Naive thymus-derived CD4-positive, alpha-beta T cell (primary cell): ENCODE results near the gene GNG13. TPM values are rescaled to one million over a fixed set of nuclear protein-coding genes. Genes with fewer than 3 reads are reported as not detected.
A peak's percentile ranks its signal among the peaks of the same experiment; 100 is the strongest.

Experiments
- ATAC-seq: fragments of 150-1000 bp; cut with Tn5 transposase; 2 replicates; pipeline ENCODE4 v1.10.0; 2021; ENCODE audit warnings: mild to moderate bottlenecking, moderate library complexity
- CTCF ChIA-PET: fragments of 350-600 bp; sonication (Branson Sonifier 250); formaldehyde crosslinking; loops from one replicate; lab custom pipeline; 2021; ENCODE audit warnings: antibody characterized with exemption; lab: Charles Lee
- POLR2A ChIA-PET: fragments of 350-600 bp; sonication (Branson Sonifier 250); formaldehyde crosslinking; loops from one replicate; lab custom pipeline; 2021; ENCODE audit warnings: antibody characterized with exemption, inconsistent platforms; lab: Charles Lee
- DNase-seq, 9 donors: peaks; one replicate each; pipeline versions ENCODE4 v3.0.0 to v3.0.0-alpha.2; 2020 to 2022; ENCODE audit warnings: mixed read lengths in 1 of 9
- H3K27ac ChIP-seq: one replicate; pipeline ENCODE4 v1.7.0; 2013; ENCODE audit warnings: mild to moderate bottlenecking, low read depth, low read length, moderate library complexity
- H3K27me3 ChIP-seq, 2 donors: one replicate each; pipeline ENCODE4 v1.7.0; 2013; ENCODE audit warnings: low read length in 2 of 2, mild to moderate bottlenecking in 2 of 2, moderate library complexity in 2 of 2; ENCODE audit not compliant: control insufficient read depth in 2 of 2, insufficient read depth in 2 of 2
- H3K36me3 ChIP-seq, 3 experiments: 1 replicate in 2 of 3; 2 replicates in 1 of 3; pipeline ENCODE4 v1.7.0; 2013; ENCODE audit warnings: low read length in 3 of 3, mild to moderate bottlenecking in 3 of 3, moderate library complexity in 1 of 3; ENCODE audit not compliant: insufficient read depth in 3 of 3, control insufficient read depth in 2 of 3
- H3K4me1 ChIP-seq, 2 donors: one replicate each; pipeline ENCODE4 v1.7.0; 2013; ENCODE audit warnings: low read length in 2 of 2, mild to moderate bottlenecking in 2 of 2, moderate library complexity in 1 of 2; ENCODE audit not compliant: control insufficient read depth in 2 of 2, insufficient read depth in 2 of 2
- H3K4me3 ChIP-seq: 2 replicates; pipeline ENCODE4 v1.7.0; 2013; ENCODE audit warnings: mild to moderate bottlenecking, low read length
- H3K9me3 ChIP-seq, 3 experiments: 1 replicate in 2 of 3; 2 replicates in 1 of 3; pipeline ENCODE4 v1.7.0; 2013; ENCODE audit warnings: low read length in 3 of 3; ENCODE audit not compliant: control insufficient read depth in 2 of 3
- H3K27ac Mint-ChIP-seq, 9 donors: one replicate each; pipeline ENCODE4 v1.8.0; 2020 to 2022; ENCODE audit warnings: mixed read lengths in 9 of 9, mild to moderate bottlenecking in 8 of 9, moderate library complexity in 5 of 9, inconsistent platforms in 2 of 9
- H3K27me3 Mint-ChIP-seq, 5 donors: one replicate each; pipeline ENCODE4 v1.8.0; 2021 to 2022; ENCODE audit warnings: mixed read lengths in 5 of 5, mild to moderate bottlenecking in 1 of 5
- H3K36me3 Mint-ChIP-seq, 5 donors: one replicate each; pipeline ENCODE4 v1.8.0; 2020 to 2022; ENCODE audit warnings: mixed read lengths in 5 of 5, mild to moderate bottlenecking in 3 of 5, inconsistent platforms in 1 of 5
- H3K4me1 Mint-ChIP-seq, 7 donors: one replicate each; pipeline ENCODE4 v1.8.0; 2020 to 2022; ENCODE audit warnings: mixed read lengths in 7 of 7, mild to moderate bottlenecking in 3 of 7, inconsistent platforms in 1 of 7
- H3K4me3 Mint-ChIP-seq, 10 donors: one replicate each; pipeline ENCODE4 v1.8.0; 2020 to 2022; ENCODE audit warnings: mild to moderate bottlenecking in 10 of 10, mixed read lengths in 10 of 10, moderate library complexity in 6 of 10, inconsistent platforms in 2 of 10
- H3K9me3 Mint-ChIP-seq, 11 donors: one replicate each; pipeline ENCODE4 v1.8.0; 2020 to 2022; ENCODE audit warnings: mixed read lengths in 11 of 11, mild to moderate bottlenecking in 4 of 11, inconsistent platforms in 1 of 11, moderate library complexity in 1 of 11
- intact Hi-C, 2 donors: fragments of 100-400 bp; cut with micrococcal nuclease; formaldehyde crosslinking; loops; one replicate each; pipeline ENCODE4 v1.15.1; 2023
- polyA plus RNA-seq, 2 donors: library from polyadenylated mRNA; unstranded; fragments of 300-500 nt; fragmentation: Illumina TruSeq; gene quantifications; one replicate each; pipeline ENCODE4 v1.2.3, GENCODE V29; 2021
- total RNA-seq, 6 experiments: library from RNA in 5 of 6; stranded (reverse) in 5 of 6; gene quantifications; 1 replicate in 5 of 6; 2 replicates in 1 of 6; pipeline ENCODE4 v1.2.3 and lab custom pipeline; 2021 to 2026

Gene GNG13
- total and polyA plus RNA-seq, 7 experiments from 2014 or later = not detected

- intact Hi-C loops = no loop called here
- Mint-ChIP-seq H3K27ac (no peak overlapping the region), H3K27me3 (peaks cover 0 to 3% (median 0%) of the 10 kb centered on the region in 5 donors), H3K4me1 (no peaks in the 10 kb centered on the region), H3K36me3 (no peaks in the 10 kb centered on the region), H3K9me3 (no peaks in the 10 kb centered on the region), H3K4me3 (no peak overlapping the region)
- ChIA-PET POLR2A (no interaction called here), CTCF (no interaction called here)
- DNase-seq (no peak), ATAC-seq (no peak)
- H3K9me3 ChIP-seq = no peaks in the 10 kb centered on the region
- no peak overlapping the region for H3K27ac ChIP-seq
- H3K27me3 ChIP-seq = no peaks in the 10 kb centered on the region
- H3K36me3 ChIP-seq = no peaks in the 10 kb centered on the region
- H3K4me1 ChIP-seq = no peaks in the 10 kb centered on the region
- H3K4me3 ChIP-seq = no peak overlapping the region
Measured at GRCh38 chr16:764848-765487, 35.6 kb downstream of the GNG13 start.

GRCh38 chr16:764184-764750 lies 36.3 kb downstream of the GNG13 start:
- Mint-ChIP-seq H3K4me1 (no peaks in the 10 kb centered on the region), H3K27ac (no peak overlapping the region), H3K9me3 (no peaks in the 10 kb centered on the region), H3K4me3 (no peak overlapping the region), H3K27me3 (no peaks in the 10 kb centered on the region), H3K36me3 (no peaks in the 10 kb centered on the region)
- Histone ChIP-seq H3K27me3 (no peaks in the 10 kb centered on the region), H3K9me3 (no peaks in the 10 kb centered on the region), H3K36me3 (no peaks in the 10 kb centered on the region), H3K4me1 (no peaks in the 10 kb centered on the region), H3K27ac (no peak overlapping the region), H3K4me3 (no peak overlapping the region)
- intact Hi-C loops = no loop called here
- ChIA-PET POLR2A (no interaction called here), CTCF (no interaction called here)
- ATAC-seq (no peak), DNase-seq (no peak)

- no peaks in the 10 kb centered on the region for H3K27me3 ChIP-seq
- Mint-ChIP-seq H3K27ac (no peak overlapping the region), H3K4me1 (no peaks in the 10 kb centered on the region), H3K4me3 (no peak overlapping the region), H3K36me3 (no peaks in the 10 kb centered on the region), H3K27me3 (no peaks in the 10 kb centered on the region), H3K9me3 (no peaks in the 10 kb centered on the region)
- no peak overlapping the region for H3K4me3 ChIP-seq
- no peaks in the 10 kb centered on the region for H3K36me3 ChIP-seq
- intact Hi-C loops = no loop called here
- H3K4me1 ChIP-seq = no peaks in the 10 kb centered on the region
- H3K9me3 ChIP-seq = no peaks in the 10 kb centered on the region
- no peak for ATAC-seq
- CTCF ChIA-PET = no interaction called here
- no peak for DNase-seq
- no peak overlapping the region for H3K27ac ChIP-seq
- POLR2A ChIA-PET = no interaction called here
Measured at GRCh38 chr16:763369-764183, 37.0 kb downstream of the GNG13 start.

GRCh38 chr16:762595-763268 lies 37.8 kb downstream of the GNG13 start:
- intact Hi-C loops = no loop called here
- ATAC-seq = no peak
- DNase-seq = no peak

GRCh38 chr16:761625-762513 lies 38.7 kb downstream of the GNG13 start:
- CTCF ChIA-PET = no interaction called here
- Mint-ChIP-seq H3K4me3 (no peak overlapping the region), H3K36me3 (peaks cover 0 to 3% (median 0%) of the 10 kb centered on the region in 5 donors), H3K4me1 (peaks cover 0 to 4% (median 0%) of the 10 kb centered on the region in 7 donors), H3K27me3 (peaks cover 0 to 6% (median 0%) of the 10 kb centered on the region in 5 donors), H3K27ac (no peak overlapping the region), H3K9me3 (peaks cover 0 to 4% (median 0%) of the 10 kb centered on the region in 11 donors)
- H3K4me3 ChIP-seq = no peak overlapping the region
- H3K9me3 ChIP-seq = no peaks in the 10 kb centered on the region
- intact Hi-C loops = no loop called here
- H3K27ac ChIP-seq = no peak overlapping the region
- H3K27me3 ChIP-seq = no peaks in the 10 kb centered on the region
- POLR2A ChIA-PET = no interaction called here
- no peaks in the 10 kb centered on the region for H3K36me3 ChIP-seq
- DNase-seq (peak in 1 of 9 donors; percentile 8), ATAC-seq (no peak)
- H3K4me1 ChIP-seq = no peaks in the 10 kb centered on the region

More at GRCh38 chr16:762595-763268, 37.8 kb downstream of the GNG13 start:
- H3K27me3 ChIP-seq = no peaks in the 10 kb centered on the region
- H3K36me3 ChIP-seq = no peaks in the 10 kb centered on the region
- no peak overlapping the region for H3K27ac ChIP-seq
- H3K4me3 ChIP-seq = no peak overlapping the region
- H3K27me3 Mint-ChIP-seq = peaks cover 0 to 3% (median 0%) of the 10 kb centered on the region in 5 donors
- ChIA-PET POLR2A (no interaction called here), CTCF (no interaction called here)
- H3K4me1 ChIP-seq = no peaks in the 10 kb centered on the region
- H3K27ac Mint-ChIP-seq = no peak overlapping the region
- peaks cover 0 to 2% (median 0%) of the 10 kb centered on the region in 7 donors for H3K4me1 Mint-ChIP-seq
- peaks cover 0 to under 1% (median 0%) of the 10 kb centered on the region in 5 donors for H3K36me3 Mint-ChIP-seq
- peaks cover 0 to under 1% (median 0%) of the 10 kb centered on the region in 11 donors for H3K9me3 Mint-ChIP-seq
- H3K4me3 Mint-ChIP-seq = no peak overlapping the region
- no peaks in the 10 kb centered on the region for H3K9me3 ChIP-seq
